ENCODE data around the gene SLC34A3.
"Not testable (repeated sequence)": the region's sequence is repeated elsewhere in the genome, so short reads cannot be mapped to it uniquely, and the experiment has no call there.

Gene SLC34A3

GRCh38 chr9:137254624-137255447 lies 24.1 kb downstream of the SLC34A3 start, which contains the start of gene NELFB:
Gene NELFB (plus strand): TSS chr9:137255327.
- Histone ChIP-seq H3K79me2 (ENCODE audit: control insufficient read depth, insufficient read depth, low read length) (peaks cover 16% of the 10 kb centered on the region), H2BK5ac (ENCODE audit: low read length) (peak within 1 kb of the TSS; percentile 9), H4K5ac (ENCODE audit: low read length) (no peak within 1 kb of the TSS), H2BK120ac (ENCODE audit: low read depth, low read length) (peak within 1 kb of the TSS; percentile 1), H3K9ac (ENCODE audit: low read length) (peak within 1 kb of the TSS; percentile 99), H2AK5ac (ENCODE audit: low read length) (peak within 1 kb of the TSS; percentile 74), H3K23ac (ENCODE audit: low read length) (no peak within 1 kb of the TSS), H3K4me1 (ENCODE audit: control insufficient read depth, low read depth, low read length) (peaks cover 9% of the 10 kb centered on the region), H3K4me3 (ENCODE audit: low read length) (peak within 1 kb of the TSS; percentile 82), H3K4me2 (ENCODE audit: low read length) (peak within 1 kb of the TSS; percentile 70), H2BK15ac (replicated peaks; ENCODE audit: low read depth) (no peak within 1 kb of the TSS), H3K36me3 (ENCODE audit: control insufficient read depth, insufficient read depth, low read length) (peaks cover 3% of the 10 kb centered on the region), H3K27ac (ENCODE audit: low read depth, low read length) (peak within 1 kb of the TSS; percentile 54), H4K8ac (ENCODE audit: low read depth, low read length) (peak within 1 kb of the TSS; percentile 92), H3K4ac (ENCODE audit: low read depth, low read length) (peak within 1 kb of the TSS; percentile 89), H3K79me1 (ENCODE audit: low read length) (peaks cover 9% of the 10 kb centered on the region), H3K18ac (ENCODE audit: low read length) (peak within 1 kb of the TSS; percentile 88), H3K27me3 (ENCODE audit: insufficient read depth, low read length, poor library complexity) (no peaks in the 10 kb centered on the region), H3K56ac (ENCODE audit: low read length) (peak within 1 kb of the TSS; percentile 99)
- no CpG with 5 or more reads among the region's 105 CpGs for WGBS (ENCODE audit: extremely low coverage, insufficient coverage, low lambda C conversion rate)
- peak; percentile 88 for DNase-seq

GRCh38 chr9:137255448-137256114 lies 24.9 kb downstream of the SLC34A3 start:
- Histone ChIP-seq H3K27me3 (ENCODE audit: insufficient read depth, low read length, poor library complexity) (no peaks in the 10 kb centered on the region), H2BK5ac (ENCODE audit: low read length) (no peak overlapping the region), H3K36me3 (ENCODE audit: control insufficient read depth, insufficient read depth, low read length) (peaks cover 3% of the 10 kb centered on the region), H3K4me1 (ENCODE audit: control insufficient read depth, low read depth, low read length) (peaks cover 4% of the 10 kb centered on the region), H3K18ac (ENCODE audit: low read length) (peak overlapping the region; percentile 81), H2BK15ac (replicated peaks; ENCODE audit: low read depth) (no peak overlapping the region), H3K4me2 (ENCODE audit: low read length) (peak overlapping the region; percentile 51), H2BK120ac (ENCODE audit: low read depth, low read length) (no peak overlapping the region), H3K79me2 (ENCODE audit: control insufficient read depth, insufficient read depth, low read length) (peaks cover 16% of the 10 kb centered on the region), H3K9ac (ENCODE audit: low read length) (peak overlapping the region; percentile 94), H3K4me3 (ENCODE audit: low read length) (peak overlapping the region; percentile 82), H3K27ac (ENCODE audit: low read depth, low read length) (peak overlapping the region; percentile 54), H3K23ac (ENCODE audit: low read length) (no peak overlapping the region), H3K56ac (ENCODE audit: low read length) (peak overlapping the region; percentile 85), H3K4ac (ENCODE audit: low read depth, low read length) (peak overlapping the region; percentile 89), H3K79me1 (ENCODE audit: low read length) (peaks cover 9% of the 10 kb centered on the region), H2AK5ac (ENCODE audit: low read length) (no peak overlapping the region), H4K8ac (ENCODE audit: low read depth, low read length) (peak overlapping the region; percentile 92), H4K5ac (ENCODE audit: low read length) (no peak overlapping the region)
- WGBS (ENCODE audit: extremely low coverage, insufficient coverage, low lambda C conversion rate) = no CpG with 5 or more reads among the region's 51 CpGs
- DNase-seq = peak; percentile 66

- H3K4me1 ChIP-seq (ENCODE audit: control insufficient read depth, low read depth, low read length) = peaks cover 3% of the 10 kb centered on the region
- no peak overlapping the region for H3K4ac ChIP-seq (ENCODE audit: low read depth, low read length)
- peak overlapping the region; percentile 51 for H3K4me2 ChIP-seq (ENCODE audit: low read length)
- H2BK5ac ChIP-seq (ENCODE audit: low read length) = no peak overlapping the region
- H3K9ac ChIP-seq (ENCODE audit: low read length) = peak overlapping the region; percentile 94
- H2BK120ac ChIP-seq (ENCODE audit: low read depth, low read length) = no peak overlapping the region
- H3K27ac ChIP-seq (ENCODE audit: low read depth, low read length) = no peak overlapping the region
- H3K36me3 ChIP-seq (ENCODE audit: control insufficient read depth, insufficient read depth, low read length) = peaks cover 3% of the 10 kb centered on the region
- peak overlapping the region; percentile 85 for H3K56ac ChIP-seq (ENCODE audit: low read length)
- H3K18ac ChIP-seq (ENCODE audit: low read length) = no peak overlapping the region
- H3K4me3 ChIP-seq (ENCODE audit: low read length) = no peak overlapping the region
- no CpG with 5 or more reads among the region's 15 CpGs for WGBS (ENCODE audit: extremely low coverage, insufficient coverage, low lambda C conversion rate)
- DNase-seq = no peak
- no peak overlapping the region for H2BK15ac ChIP-seq (replicated peaks; ENCODE audit: low read depth)
- H3K27me3 ChIP-seq (ENCODE audit: insufficient read depth, low read length, poor library complexity) = no peaks in the 10 kb centered on the region
- no peak overlapping the region for H3K23ac ChIP-seq (ENCODE audit: low read length)
- H3K79me2 ChIP-seq (ENCODE audit: control insufficient read depth, insufficient read depth, low read length) = peaks cover 16% of the 10 kb centered on the region
- no peak overlapping the region for H4K5ac ChIP-seq (ENCODE audit: low read length)
- no peak overlapping the region for H4K8ac ChIP-seq (ENCODE audit: low read depth, low read length)
- peaks cover 9% of the 10 kb centered on the region for H3K79me1 ChIP-seq (ENCODE audit: low read length)
- no peak overlapping the region for H2AK5ac ChIP-seq (ENCODE audit: low read length)
Observed at GRCh38 chr9:137256362-137256761, 25.7 kb downstream of the SLC34A3 start.

GRCh38 chr9:137256856-137257255 lies 26.2 kb downstream of the SLC34A3 start:
- no peak overlapping the region for H3K4me3 ChIP-seq (ENCODE audit: low read length)
- WGBS (ENCODE audit: extremely low coverage, insufficient coverage, low lambda C conversion rate) = no CpG with 5 or more reads among the region's 15 CpGs
- no peak overlapping the region for H2BK120ac ChIP-seq (ENCODE audit: low read depth, low read length)

GRCh38 chr9:137262173-137262908 lies 31.6 kb downstream of the SLC34A3 start:
- not testable (repeated sequence) for H2AK5ac ChIP-seq (ENCODE audit: low read length); H3K23ac ChIP-seq (ENCODE audit: low read length); H3K4me3 ChIP-seq (ENCODE audit: low read length); H3K27ac ChIP-seq (ENCODE audit: low read depth, low read length); H4K8ac ChIP-seq (ENCODE audit: low read depth, low read length); H3K4me2 ChIP-seq (ENCODE audit: low read length); H3K56ac ChIP-seq (ENCODE audit: low read length); H3K4me1 ChIP-seq (ENCODE audit: control insufficient read depth, low read depth, low read length); H3K18ac ChIP-seq (ENCODE audit: low read length); H2BK5ac ChIP-seq (ENCODE audit: low read length); H3K27me3 ChIP-seq (ENCODE audit: insufficient read depth, low read length, poor library complexity); H3K4ac ChIP-seq (ENCODE audit: low read depth, low read length); H3K9ac ChIP-seq (ENCODE audit: low read length); H3K79me1 ChIP-seq (ENCODE audit: low read length); H2BK15ac ChIP-seq (replicated peaks; ENCODE audit: low read depth); H2BK120ac ChIP-seq (ENCODE audit: low read depth, low read length); H3K79me2 ChIP-seq (ENCODE audit: control insufficient read depth, insufficient read depth, low read length); H4K5ac ChIP-seq (ENCODE audit: low read length)
- no CpG with 5 or more reads among the region's 15 CpGs for WGBS (ENCODE audit: extremely low coverage, insufficient coverage, low lambda C conversion rate)
- DNase-seq = peak; percentile 63
- peaks cover 11% of the 10 kb centered on the region for H3K36me3 ChIP-seq (ENCODE audit: control insufficient read depth, insufficient read depth, low read length)

More at GRCh38 chr9:137256856-137257255, 26.2 kb downstream of the SLC34A3 start:
- Histone ChIP-seq H3K4me1 (ENCODE audit: control insufficient read depth, low read depth, low read length) (peaks cover 3% of the 10 kb centered on the region), H3K9ac (ENCODE audit: low read length) (peak overlapping the region; percentile 2), H3K27ac (ENCODE audit: low read depth, low read length) (no peak overlapping the region), H2AK5ac (ENCODE audit: low read length) (no peak overlapping the region), H3K79me1 (ENCODE audit: low read length) (peaks cover 9% of the 10 kb centered on the region), H2BK5ac (ENCODE audit: low read length) (no peak overlapping the region), H3K18ac (ENCODE audit: low read length) (no peak overlapping the region), H3K4me2 (ENCODE audit: low read length) (no peak overlapping the region), H4K8ac (ENCODE audit: low read depth, low read length) (no peak overlapping the region), H4K5ac (ENCODE audit: low read length) (no peak overlapping the region), H3K23ac (ENCODE audit: low read length) (no peak overlapping the region), H3K27me3 (ENCODE audit: insufficient read depth, low read length, poor library complexity) (no peaks in the 10 kb centered on the region), H3K79me2 (ENCODE audit: control insufficient read depth, insufficient read depth, low read length) (peaks cover 16% of the 10 kb centered on the region), H3K36me3 (ENCODE audit: control insufficient read depth, insufficient read depth, low read length) (peaks cover 3% of the 10 kb centered on the region), H3K56ac (ENCODE audit: low read length) (no peak overlapping the region), H2BK15ac (replicated peaks; ENCODE audit: low read depth) (no peak overlapping the region), H3K4ac (ENCODE audit: low read depth, low read length) (no peak overlapping the region)
- no peak for DNase-seq

Data from mesendoderm (in vitro differentiated cells).